Activated CD8-positive, alpha-beta memory T cell treated with anti-CD3 and anti-CD28 coated beads for 4 hours (primary cell): ENCODE results near the gene ADORA1.

Experiments
- DNase-seq, 2 donors: peaks; one replicate each; pipeline ENCODE4 v3.0.0-alpha.2; 2020; ENCODE audit warnings: low read depth in 2 of 2

ADORA1 gene

GRCh38 chr1:203127666-203128430, at the start of gene ADORA1:
ADORA1 (plus strand) TSS chr1:203127726; CDS start chr1:203128842, 1,116 bp downstream.
- no peak for DNase-seq

GRCh38 chr1:203077956-203078355, 49.6 kb upstream of the ADORA1 start:
- DNase-seq, result no peak

GRCh38 chr1:203078478-203078877, 49.0 kb upstream of the ADORA1 start:
- DNase-seq, result no peak

- DNase-seq, result no peak
Observed at GRCh38 chr1:203080456-203080855, 47.1 kb upstream of the ADORA1 start.

GRCh38 chr1:203081465-203082230, 45.9 kb upstream of the ADORA1 start:
- no peak for DNase-seq

- no peak for DNase-seq
Observed at GRCh38 chr1:203082231-203082505, 45.4 kb upstream of the ADORA1 start.

- DNase-seq, result no peak
Observed at GRCh38 chr1:203082571-203083462, 44.7 kb upstream of the ADORA1 start.

GRCh38 chr1:203083463-203083921, 44.0 kb upstream of the ADORA1 start:
- no peak for DNase-seq

- DNase-seq, result no peak
Observed at GRCh38 chr1:203084588-203085527, 42.7 kb upstream of the ADORA1 start.

- no peak for DNase-seq
Observed at GRCh38 chr1:203085528-203086406, 41.8 kb upstream of the ADORA1 start, which contains the start of gene MYOG. MYOG (minus strand) TSS chr1:203086012; CDS start chr1:203085961, 51 bp downstream.

- DNase-seq, result no peak
Observed at GRCh38 chr1:203086992-203087763, 40.3 kb upstream of the ADORA1 start.

GRCh38 chr1:203088441-203088840, 39.1 kb upstream of the ADORA1 start:
- DNase-seq, result no peak

- DNase-seq, result no peak
Observed at GRCh38 chr1:203089001-203089650, 38.4 kb upstream of the ADORA1 start.

GRCh38 chr1:203089651-203090045, 37.9 kb upstream of the ADORA1 start:
- DNase-seq, result no peak

- DNase-seq, result no peak
Observed at GRCh38 chr1:203090421-203091198, 36.9 kb upstream of the ADORA1 start.

GRCh38 chr1:203091199-203091477, 36.4 kb upstream of the ADORA1 start:
- no peak for DNase-seq

- DNase-seq, result no peak
Observed at GRCh38 chr1:203091761-203092330, 35.7 kb upstream of the ADORA1 start.
